ENCODE results near the gene U2SURP. TPM values are rescaled to one million over a fixed set of nuclear protein-coding genes. Genes with fewer than 3 reads are reported as not detected.

Gene U2SURP
- polyA plus RNA-seq, 1 experiment: 71.9 TPM

DNA sequence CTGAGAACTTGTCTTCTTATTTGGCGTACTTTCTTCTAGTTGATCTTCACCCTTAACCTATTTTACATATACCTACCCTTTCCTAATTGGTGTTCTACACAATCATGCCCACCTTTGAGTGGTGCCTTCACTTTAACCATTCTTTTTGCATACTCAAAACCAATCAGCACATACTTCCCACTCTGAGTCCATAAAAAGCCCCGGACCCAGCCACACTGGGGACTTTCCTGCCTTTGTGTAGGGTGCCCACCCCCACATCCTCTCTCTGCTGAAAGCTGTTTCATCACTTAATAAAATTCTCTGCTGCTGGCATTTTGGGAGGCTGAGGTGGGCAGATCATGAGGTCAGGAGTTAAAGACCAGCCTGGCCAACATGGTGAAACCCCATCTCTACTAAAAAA lies 102.3 kb downstream of the U2SURP start:
- no peak overlapping the region for H3K4me3 ChIP-seq (ENCODE audit: low read depth, low read length)
- TF ChIP-seq, protein P1, sequence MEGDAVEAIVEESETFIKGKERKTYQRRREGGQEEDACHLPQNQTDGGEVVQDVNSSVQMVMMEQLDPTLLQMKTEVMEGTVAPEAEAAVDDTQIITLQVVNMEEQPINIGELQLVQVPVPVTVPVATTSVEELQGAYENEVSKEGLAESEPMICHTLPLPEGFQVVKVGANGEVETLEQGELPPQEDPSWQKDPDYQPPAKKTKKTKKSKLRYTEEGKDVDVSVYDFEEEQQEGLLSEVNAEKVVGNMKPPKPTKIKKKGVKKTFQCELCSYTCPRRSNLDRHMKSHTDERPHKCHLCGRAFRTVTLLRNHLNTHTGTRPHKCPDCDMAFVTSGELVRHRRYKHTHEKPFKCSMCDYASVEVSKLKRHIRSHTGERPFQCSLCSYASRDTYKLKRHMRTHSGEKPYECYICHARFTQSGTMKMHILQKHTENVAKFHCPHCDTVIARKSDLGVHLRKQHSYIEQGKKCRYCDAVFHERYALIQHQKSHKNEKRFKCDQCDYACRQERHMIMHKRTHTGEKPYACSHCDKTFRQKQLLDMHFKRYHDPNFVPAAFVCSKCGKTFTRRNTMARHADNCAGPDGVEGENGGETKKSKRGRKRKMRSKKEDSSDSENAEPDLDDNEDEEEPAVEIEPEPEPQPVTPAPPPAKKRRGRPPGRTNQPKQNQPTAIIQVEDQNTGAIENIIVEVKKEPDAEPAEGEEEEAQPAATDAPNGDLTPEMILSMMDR (IDR thresholded peaks at IDR 0.05; ENCODE audit: low read depth, low read length): no peak
- peaks cover 13% of the 10 kb centered on the region; the same call in 1 of the 2 replicates for H3K9me3 ChIP-seq (ENCODE audit: control insufficient read depth, insufficient read depth, low read length)
- H3K27ac ChIP-seq (ENCODE audit: low read depth, low read length): no peak overlapping the region
- H3K27me3 ChIP-seq (ENCODE audit: control insufficient read depth, insufficient read depth, low read length): no peaks in the 10 kb centered on the region
- ChIA-PET POLR2A (no interaction called here), CTCF (interaction anchor here (1.4 kb wide), 1 partner anchor 17 kb away, joined by 3 read pairs; no protein-coding TSS in a partner anchor)
- DNase-seq (ENCODE audit: low read depth, low spot score): no peak

DNA sequence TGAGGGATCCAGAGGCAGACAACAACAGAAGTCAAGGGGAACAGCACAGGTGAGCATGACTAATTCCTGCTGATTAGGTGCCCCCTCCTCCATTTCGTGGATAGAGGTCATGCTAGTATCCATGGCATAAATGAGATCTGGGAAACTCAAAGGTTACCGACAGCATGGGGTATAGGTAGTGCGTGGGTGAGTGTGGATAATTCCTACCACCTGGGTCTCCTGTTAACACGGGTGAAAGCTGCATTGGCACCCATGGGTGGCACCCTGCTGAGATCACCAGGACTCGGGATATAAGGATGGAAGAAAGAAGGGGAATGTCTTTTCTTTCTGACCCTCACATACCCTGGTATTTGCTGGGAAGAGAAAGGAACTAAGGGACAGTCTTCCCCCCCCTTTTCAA lies 103.8 kb downstream of the U2SURP start:
- Histone ChIP-seq H3K27me3 (ENCODE audit: control insufficient read depth, insufficient read depth, low read length) (no peaks in the 10 kb centered on the region), H3K27ac (ENCODE audit: low read depth, low read length) (no peak overlapping the region), H3K9me3 (ENCODE audit: control insufficient read depth, insufficient read depth, low read length) (peaks cover 13% of the 10 kb centered on the region; the same call in 1 of the 2 replicates), H3K4me3 (ENCODE audit: low read depth, low read length) (no peak overlapping the region)
- CTCF ChIA-PET: interaction anchor here (0.6 kb wide), 1 partner anchor 54 kb away, joined by 3 read pairs; no protein-coding TSS in a partner anchor
- TF ChIP-seq, protein P1 (IDR thresholded peaks at IDR 0.05; ENCODE audit: low read depth, low read length): no peak
- no peak for DNase-seq (ENCODE audit: low read depth, low spot score)
- POLR2A ChIA-PET: no interaction called here

DNA sequence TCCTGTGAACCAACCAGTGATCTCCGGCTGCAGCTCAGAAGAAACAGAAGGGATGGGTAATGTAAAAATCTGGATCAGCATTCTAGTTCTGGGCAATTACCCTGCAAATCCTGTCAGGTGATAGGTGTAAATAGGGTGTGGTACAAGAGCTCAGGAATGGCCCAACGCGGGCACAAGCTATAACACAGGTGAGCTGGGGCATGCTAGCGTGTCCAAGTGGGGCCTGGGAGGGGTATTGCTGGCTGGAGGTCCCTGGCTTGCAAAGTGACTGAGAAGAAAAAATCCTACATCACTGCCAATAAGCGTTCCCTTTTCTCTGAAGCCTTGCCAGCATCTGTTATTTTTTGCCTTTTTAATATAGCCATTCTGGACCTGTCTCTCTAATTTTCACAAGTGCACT lies 108.5 kb downstream of the U2SURP start:
- TF ChIP-seq, protein P1 (IDR thresholded peaks at IDR 0.05; ENCODE audit: low read depth, low read length): no peak
- POLR2A ChIA-PET: no interaction called here
- CTCF ChIA-PET: no interaction called here
- Histone ChIP-seq H3K9me3 (ENCODE audit: control insufficient read depth, insufficient read depth, low read length) (peaks cover 8% of the 10 kb centered on the region; the same call in 1 of the 2 replicates), H3K27me3 (ENCODE audit: control insufficient read depth, insufficient read depth, low read length) (peaks cover 3% of the 10 kb centered on the region), H3K27ac (ENCODE audit: low read depth, low read length) (no peak overlapping the region), H3K4me3 (ENCODE audit: low read depth, low read length) (no peak overlapping the region)
- DNase-seq (ENCODE audit: low read depth, low spot score): no peak

Small RNA genes lying within 50 kb of the gene (small RNA-seq; reads per million reads assigned to genes)
- not detected for gene AC021074.2 (ENCODE audit: insufficient read length, low read depth)

Other genes starting within 250 kb of the U2SURP start
- 0.96 and 1.1 TPM in 2 replicates for gene PCOLCE2, start 112.5 kb upstream of the U2SURP start, polyA plus RNA-seq (2011; rRNA removed)
- gene PAQR9, start 37.9 kb upstream of the U2SURP start, polyA plus RNA-seq (2011; rRNA removed): not detected in 2 replicates
- 0.26 and 0.38 TPM in 2 replicates for gene CHST2, start 118.2 kb downstream of the U2SURP start, polyA plus RNA-seq (2011; rRNA removed)